C4-2B (cell line): ENCODE data around the gene RCOR2.

ENCODE experiments used
- H3K27ac ChIP-seq: fragments of 450-650 bp; 2 replicates; pipeline ENCODE4 v1.5.1; 2017
- ZFX ChIP-seq: fragments of 450-650 bp; IDR thresholded peaks from 2 replicates; pipeline ENCODE4 v1.6.1; 2017
- TF ChIP-seq, protein P1 (sequence below): fragments of 450-650 bp; conservative IDR thresholded peaks from 2 replicates; pipeline ENCODE4 v1.5.1; 2017; ENCODE audit warnings: mild to moderate bottlenecking

RCOR2 gene

DNA sequence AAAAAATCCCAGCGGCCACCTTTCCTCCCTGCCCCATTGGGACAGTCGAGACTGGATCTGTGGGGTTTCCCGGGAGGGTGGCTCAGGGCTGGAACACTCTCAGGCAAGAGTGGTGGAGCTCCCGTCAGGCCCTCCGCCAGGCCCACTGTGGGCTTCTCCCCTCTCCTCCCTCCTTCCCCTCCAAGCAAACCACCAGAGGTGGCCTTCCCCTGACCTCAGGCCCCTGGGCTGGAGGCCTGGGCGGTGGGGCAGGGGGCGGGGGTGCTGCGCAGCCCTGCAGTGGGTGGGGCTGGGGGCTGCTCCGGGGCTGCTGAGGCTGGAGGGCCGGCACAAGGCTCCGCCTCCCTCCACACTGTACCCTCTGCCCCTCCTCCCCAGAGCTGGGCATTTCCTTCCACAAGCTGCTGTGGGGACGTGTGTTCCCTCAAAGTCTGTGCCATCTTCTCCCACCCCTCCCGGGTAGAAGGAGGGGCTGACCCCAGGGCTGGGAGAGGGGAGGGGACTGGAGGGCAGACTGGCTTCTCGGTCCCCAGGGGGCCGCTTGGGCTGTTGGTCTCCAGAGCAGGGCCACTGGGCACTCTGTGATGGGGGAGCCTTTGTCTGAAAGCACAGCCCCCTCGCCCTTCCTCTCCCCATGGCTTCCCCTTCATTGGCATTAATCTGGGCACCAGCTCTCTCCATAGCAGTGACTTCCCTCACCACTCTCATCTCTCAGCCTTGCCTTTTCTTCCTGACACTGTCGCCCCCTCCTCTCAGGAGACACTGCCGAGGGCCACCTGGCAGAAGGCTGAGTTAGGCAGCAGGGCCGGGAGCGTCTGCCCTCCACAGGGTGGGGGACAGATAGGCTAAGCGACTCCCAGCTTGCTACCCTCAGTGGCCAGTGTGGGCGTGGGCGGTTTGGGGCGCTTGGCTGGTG is 7.1 kb downstream of the RCOR2 start:
- no peak overlapping the region for H3K27ac ChIP-seq
- TF ChIP-seq, protein P1, sequence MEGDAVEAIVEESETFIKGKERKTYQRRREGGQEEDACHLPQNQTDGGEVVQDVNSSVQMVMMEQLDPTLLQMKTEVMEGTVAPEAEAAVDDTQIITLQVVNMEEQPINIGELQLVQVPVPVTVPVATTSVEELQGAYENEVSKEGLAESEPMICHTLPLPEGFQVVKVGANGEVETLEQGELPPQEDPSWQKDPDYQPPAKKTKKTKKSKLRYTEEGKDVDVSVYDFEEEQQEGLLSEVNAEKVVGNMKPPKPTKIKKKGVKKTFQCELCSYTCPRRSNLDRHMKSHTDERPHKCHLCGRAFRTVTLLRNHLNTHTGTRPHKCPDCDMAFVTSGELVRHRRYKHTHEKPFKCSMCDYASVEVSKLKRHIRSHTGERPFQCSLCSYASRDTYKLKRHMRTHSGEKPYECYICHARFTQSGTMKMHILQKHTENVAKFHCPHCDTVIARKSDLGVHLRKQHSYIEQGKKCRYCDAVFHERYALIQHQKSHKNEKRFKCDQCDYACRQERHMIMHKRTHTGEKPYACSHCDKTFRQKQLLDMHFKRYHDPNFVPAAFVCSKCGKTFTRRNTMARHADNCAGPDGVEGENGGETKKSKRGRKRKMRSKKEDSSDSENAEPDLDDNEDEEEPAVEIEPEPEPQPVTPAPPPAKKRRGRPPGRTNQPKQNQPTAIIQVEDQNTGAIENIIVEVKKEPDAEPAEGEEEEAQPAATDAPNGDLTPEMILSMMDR, result no peak
- no peak for TF ChIP-seq ZFX

DNA sequence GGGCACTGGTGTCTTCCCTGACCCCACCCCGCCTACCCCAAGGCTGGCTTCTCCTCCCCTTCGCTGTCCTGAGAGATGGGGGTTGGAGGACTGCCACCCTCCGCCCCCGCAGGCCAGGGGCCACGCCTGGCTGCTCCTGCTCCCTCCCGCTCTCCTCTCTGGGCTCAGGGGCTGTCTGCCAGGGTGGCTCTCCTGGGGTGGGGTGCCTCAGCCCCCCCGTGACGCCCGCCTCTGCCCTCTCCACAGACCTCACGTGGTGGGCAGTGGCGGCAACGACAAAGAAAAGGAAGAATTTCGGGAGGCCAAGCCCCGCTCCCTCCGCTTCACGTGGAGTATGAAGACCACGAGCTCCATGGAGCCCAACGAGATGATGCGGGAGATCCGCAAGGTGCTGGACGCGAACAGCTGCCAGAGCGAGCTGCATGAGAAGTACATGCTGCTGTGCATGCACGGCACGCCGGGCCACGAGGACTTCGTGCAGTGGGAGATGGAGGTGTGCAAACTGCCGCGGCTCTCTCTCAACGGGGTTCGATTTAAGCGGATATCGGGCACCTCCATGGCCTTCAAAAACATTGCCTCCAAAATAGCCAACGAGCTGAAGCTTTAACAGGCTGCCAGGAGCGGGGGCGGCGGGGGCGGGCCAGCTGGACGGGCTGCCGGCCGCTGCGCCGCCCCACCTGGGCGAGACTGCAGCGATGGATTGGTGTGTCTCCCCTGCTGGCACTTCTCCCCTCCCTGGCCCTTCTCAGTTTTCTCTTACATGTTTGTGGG is 8.1 kb downstream of the RCOR2 start:
- no peak overlapping the region for H3K27ac ChIP-seq
- no peak for TF ChIP-seq ZFX
- TF ChIP-seq, protein P1, result no peak

DNA sequence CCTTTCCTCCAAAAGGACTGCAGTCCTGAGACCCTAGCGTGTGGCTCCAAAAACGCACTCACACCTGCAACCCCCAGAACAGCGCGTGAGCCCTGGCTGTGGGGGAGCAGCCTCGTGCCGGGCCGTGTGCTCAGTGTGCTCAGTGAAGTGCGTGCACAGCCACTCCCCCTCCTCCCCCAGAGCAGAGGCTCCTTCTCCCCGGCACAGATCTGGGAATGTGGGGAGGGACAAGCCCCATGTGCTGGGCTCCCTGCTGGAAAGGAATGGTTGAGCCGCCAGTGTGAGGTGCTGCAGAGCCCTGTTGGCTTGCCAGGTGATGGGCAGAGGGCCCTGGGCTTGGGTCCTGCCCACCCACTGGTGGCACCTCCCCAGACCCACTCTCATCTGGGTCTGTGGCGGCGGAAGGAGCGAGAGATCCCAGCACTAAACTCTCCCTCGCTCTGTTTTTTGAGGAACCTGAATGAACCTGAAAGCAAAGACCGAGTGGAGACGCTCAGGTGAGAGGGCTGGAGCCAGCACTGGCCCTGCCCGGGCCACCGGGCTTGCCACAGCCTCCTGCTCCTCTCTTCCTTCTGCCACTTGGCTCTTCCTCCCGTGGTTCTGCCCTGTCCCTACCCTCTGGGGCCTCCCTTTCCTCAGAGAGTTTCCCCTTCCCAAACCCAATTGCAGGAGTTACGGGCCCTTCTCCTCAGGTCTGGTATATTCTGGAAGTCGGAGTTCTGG is 9.0 kb downstream of the RCOR2 start:
- H3K27ac ChIP-seq, result no peak overlapping the region
- TF ChIP-seq, protein P1, result no peak
- no peak for TF ChIP-seq ZFX

DNA sequence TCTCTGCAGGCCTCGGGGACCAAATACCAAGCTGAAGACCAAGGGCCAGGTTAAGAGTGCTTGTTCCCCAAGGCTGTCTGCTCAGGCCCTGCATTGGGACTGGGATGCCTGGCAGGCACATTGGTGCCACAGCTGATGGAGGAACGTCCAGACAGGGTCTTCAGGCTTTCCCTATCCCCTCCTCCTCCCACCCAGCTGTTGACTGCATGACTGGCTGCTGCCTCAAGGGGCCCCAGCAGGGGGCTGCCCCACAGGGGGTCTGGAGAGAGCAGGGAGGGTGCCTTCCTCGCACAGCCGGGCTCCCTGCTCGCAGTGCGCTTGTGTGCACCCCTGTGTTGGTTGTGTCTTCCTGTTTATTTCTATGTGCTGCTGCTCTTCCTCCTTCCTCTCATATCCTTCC is 9.9 kb downstream of the RCOR2 start:
- TF ChIP-seq, protein P1, result no peak
- no peak for TF ChIP-seq ZFX
- H3K27ac ChIP-seq, result no peak overlapping the region

DNA sequence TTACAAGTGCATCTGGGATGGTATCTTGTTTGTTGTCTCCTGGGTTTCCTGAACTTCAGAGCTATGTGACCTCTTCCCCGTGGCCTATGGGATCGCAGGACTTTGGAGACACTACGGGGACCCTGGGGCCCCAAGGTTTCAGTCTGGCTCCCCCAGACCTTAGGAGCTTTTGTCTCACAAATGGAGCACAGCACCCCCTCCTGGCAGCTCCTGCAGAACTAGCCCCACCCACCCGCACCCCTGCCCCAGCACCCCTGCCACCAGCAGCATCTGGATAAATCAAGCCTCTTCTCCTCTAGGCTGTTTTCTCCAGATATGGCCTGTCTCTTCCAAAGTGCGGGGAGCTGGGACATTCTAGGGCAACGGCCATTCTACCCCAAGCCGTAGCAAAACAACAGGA is 10.4 kb downstream of the RCOR2 start:
- H3K27ac ChIP-seq, result no peak overlapping the region
- TF ChIP-seq ZFX, result no peak
- TF ChIP-seq, protein P1, result peak; percentile 44; the same call in 1 of the 2 replicates

DNA sequence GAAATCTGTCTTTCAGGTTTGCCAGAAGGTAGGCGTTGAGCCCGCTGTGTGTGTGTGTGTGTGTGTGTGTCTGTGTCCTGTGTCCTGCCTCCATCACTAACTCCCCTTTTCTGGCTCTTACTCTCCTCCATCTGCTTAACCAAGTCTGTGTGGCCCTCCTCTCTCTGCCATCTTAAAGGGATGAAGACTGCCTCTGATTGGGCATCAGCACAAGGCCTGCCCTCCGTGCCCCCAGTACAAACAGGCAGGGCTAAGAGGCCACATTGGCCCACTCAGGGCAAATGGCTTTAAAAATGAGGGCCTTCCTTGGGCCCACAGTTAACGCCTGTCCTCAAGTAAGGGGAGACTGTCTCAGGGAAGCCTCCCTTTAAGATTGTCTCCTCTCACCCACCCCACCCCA is 10.9 kb downstream of the RCOR2 start:
- TF ChIP-seq, protein P1, result no peak
- TF ChIP-seq ZFX, result no peak

More for the DNA sequence above, 10.9 kb downstream of the RCOR2 start:
- no peak overlapping the region for H3K27ac ChIP-seq
